Small intestine (tissue), 16 donors: Measurements from ENCODE around the gene EPRS1. TPM values are rescaled to one million over a fixed set of nuclear protein-coding genes. Genes with fewer than 3 reads are reported as not detected.
"Not testable (repeated sequence)": the region's sequence is repeated elsewhere in the genome, so short reads cannot be mapped to it uniquely, and the experiment has no call there.

Experiments used
- DNase-seq, 2 donors: peaks; one replicate each; pipeline versions ENCODE4 v3.0.0 to v3.0.0-alpha.2; 2013
- FAIRE-seq: peaks from 2 replicates; lab custom pipeline; 2012; peaks lifted over from hg19 to GRCh38; lab: Jason Lieb, UNC
- H3K27ac ChIP-seq, 3 donors: one replicate each; pipeline ENCODE4 v1.5.1; 2013; ENCODE audit warnings: low read length in 2 of 3, mild to moderate bottlenecking in 2 of 3, control low read depth in 1 of 3, inconsistent platforms in 1 of 3, low read depth in 1 of 3, moderate library complexity in 1 of 3
- H3K27me3 ChIP-seq, 3 donors: one replicate each; pipeline ENCODE4 v1.6.1; 2013; ENCODE audit warnings: low read length in 3 of 3, inconsistent platforms in 1 of 3; ENCODE audit not compliant: control insufficient read depth in 3 of 3, insufficient read depth in 3 of 3
- H3K36me3 ChIP-seq, 3 donors: one replicate each; pipeline ENCODE4 v1.6.1; 2013; ENCODE audit warnings: low read length in 3 of 3, inconsistent platforms in 1 of 3, low read depth in 1 of 3, mild to moderate bottlenecking in 1 of 3, moderate library complexity in 1 of 3; ENCODE audit not compliant: control insufficient read depth in 3 of 3, insufficient read depth in 2 of 3
- H3K4me1 ChIP-seq, 3 donors: one replicate each; pipeline ENCODE4 v1.6.1; 2013; ENCODE audit warnings: low read length in 2 of 3, inconsistent platforms in 1 of 3, low read depth in 1 of 3, mild to moderate bottlenecking in 1 of 3, moderate library complexity in 1 of 3; ENCODE audit not compliant: control insufficient read depth in 3 of 3, insufficient read depth in 2 of 3
- H3K4me3 ChIP-seq, 3 donors: one replicate each; pipeline ENCODE4 v1.5.1; 2013; ENCODE audit warnings: low read length in 3 of 3, control low read depth in 1 of 3, inconsistent platforms in 1 of 3, low read depth in 1 of 3, mild to moderate bottlenecking in 1 of 3, moderate library complexity in 1 of 3
- H3K9me3 ChIP-seq, 2 donors: one replicate each; pipeline ENCODE4 v1.6.1; 2013; ENCODE audit warnings: low read depth in 1 of 2, low read length in 1 of 2; ENCODE audit not compliant: control insufficient read depth in 2 of 2, insufficient read depth in 1 of 2
- WGBS, 3 donors: extraction: QIAGEN DNeasy Blood & Tissue Kit; methylation state at CpG; one replicate each; pipeline ENCODE4 v1.1.7; 2013; 5-methylcytosine and 5-hydroxymethylcytosine counted together
- long read RNA-seq, 10 donors: transcript quantifications; one replicate each; lab custom pipeline, GENCODE V29; 2026
- polyA plus RNA-seq, 4 donors: library from polyadenylated mRNA; stranded (reverse) in 3 of 4; unstranded in 1 of 4; fragments of 200-250 nt in 3 of 4; fragments of 120-200 nt in 1 of 4; gene quantifications; one replicate each; pipeline versions ENCODE4 v1.2.1 to v1.2.3, GENCODE V29; 2013
- donor health status: healthy with polysubstance abuse.
- donor health status: control.
- donor health status: control.
- donor health status: Bipolar disorder and iron deficiency.
- donor health status: healthy.

EPRS1 gene
- 10 to 100 TPM; 14.1 to 76.0 (median 53.2) TPM for polyA plus RNA-seq
- long read RNA-seq, donor 1 = 0 reads
- long read RNA-seq, donor 2, partial matches to known transcripts = 5 of 6 reads
- long read RNA-seq, donor 2, other reads (novel, unspliced or antisense) = 0 of 6 reads
- long read RNA-seq, donor 3, transcript EPRS-203 (2 exons, 458 nt) = major isoform, 5 of 16 reads
- long read RNA-seq, donor 3, partial matches to known transcripts = 10 of 16 reads
- long read RNA-seq, donor 3, other reads (novel, unspliced or antisense) = 0 of 16 reads
- long read RNA-seq, donor 4 = 0 reads
- long read RNA-seq, donor 5, partial matches to known transcripts = 5 of 6 reads
- long read RNA-seq, donor 5, other reads (novel, unspliced or antisense) = 0 of 6 reads
- long read RNA-seq, donor 6, partial matches to known transcripts = 0 of 3 reads
- long read RNA-seq, donor 6, other reads (novel, unspliced or antisense) = 0 of 3 reads
- long read RNA-seq, donor 7 = 0 reads
- long read RNA-seq, donor 8 = 0 reads
- long read RNA-seq, donor 9, partial matches to known transcripts = 5 of 8 reads
- long read RNA-seq, donor 9, other reads (novel, unspliced or antisense) = 0 of 8 reads
- long read RNA-seq, donor 10, full-length matches to known transcripts = 7 of 23 reads
- long read RNA-seq, donor 10, partial matches to known transcripts = 16 of 23 reads
- long read RNA-seq, donor 10, other reads (novel, unspliced or antisense) = 0 of 23 reads

DNA sequence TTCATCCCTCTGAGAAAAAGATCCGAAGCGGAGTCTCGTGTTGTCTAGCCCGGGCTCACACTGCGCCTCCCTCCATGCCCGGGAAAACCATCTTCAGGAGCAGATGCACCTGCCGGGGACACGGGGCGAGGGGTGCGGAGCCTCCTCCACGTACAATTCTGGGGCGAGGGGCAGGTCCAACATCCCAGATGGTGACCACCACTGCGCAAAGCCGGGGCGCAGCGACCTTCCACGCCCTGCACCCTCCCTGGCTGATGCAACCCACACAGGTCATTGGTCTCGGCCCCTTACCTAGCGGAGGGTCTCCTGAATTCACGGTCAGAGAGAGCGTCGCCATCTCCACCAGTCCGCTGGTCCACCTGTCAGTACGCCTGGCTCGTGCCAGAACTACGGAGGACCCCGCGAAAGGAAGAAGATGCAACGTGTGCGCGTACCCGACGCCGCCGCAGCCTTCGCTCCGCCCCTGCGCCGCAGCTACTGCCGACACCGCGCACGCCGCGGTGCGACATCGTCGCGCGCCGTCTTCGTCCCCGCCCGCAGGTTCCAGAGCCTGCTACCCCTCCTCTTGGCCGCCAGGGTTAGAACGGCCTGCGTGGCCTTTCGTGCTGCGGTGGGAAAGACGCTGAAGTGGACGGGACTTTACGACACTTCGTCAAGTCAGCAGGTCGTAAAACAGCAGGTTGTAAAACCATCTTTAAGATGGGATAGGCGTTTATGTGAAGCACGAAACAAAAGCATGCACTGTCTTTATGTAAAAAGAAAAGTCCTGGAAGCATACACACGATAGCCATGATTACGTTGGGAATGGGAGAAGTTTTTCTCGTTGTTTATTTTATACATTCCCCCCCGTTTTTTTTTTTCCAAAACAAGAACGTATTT is at the start of gene EPRS1:
EPRS1 (minus strand) TSS at position 454 of the 879 bp plus-strand sequence; CDS start at position 337, 117 bp downstream.
- peak; percentile 97 to 99 for DNase-seq
- no peaks in the 10 kb centered on the region for H3K9me3 ChIP-seq
- peak within 1 kb of the TSS; percentile 71 to 83 (median 71) for H3K4me3 ChIP-seq
- peak within 1 kb of the TSS; percentile 85 to 98 (median 89) for H3K27ac ChIP-seq
- no peaks in the 10 kb centered on the region for H3K27me3 ChIP-seq
- no peak for FAIRE-seq
- H3K4me1 ChIP-seq = peaks cover 3 to 6% (median 5%) of the 10 kb centered on the region in 3 donors
- 0% methylated on average over 69 to 71 of the region's 71 CpGs for WGBS, 3 donors
- H3K36me3 ChIP-seq = peaks cover 0 to 4% (median 0%) of the 10 kb centered on the region in 3 donors

DNA sequence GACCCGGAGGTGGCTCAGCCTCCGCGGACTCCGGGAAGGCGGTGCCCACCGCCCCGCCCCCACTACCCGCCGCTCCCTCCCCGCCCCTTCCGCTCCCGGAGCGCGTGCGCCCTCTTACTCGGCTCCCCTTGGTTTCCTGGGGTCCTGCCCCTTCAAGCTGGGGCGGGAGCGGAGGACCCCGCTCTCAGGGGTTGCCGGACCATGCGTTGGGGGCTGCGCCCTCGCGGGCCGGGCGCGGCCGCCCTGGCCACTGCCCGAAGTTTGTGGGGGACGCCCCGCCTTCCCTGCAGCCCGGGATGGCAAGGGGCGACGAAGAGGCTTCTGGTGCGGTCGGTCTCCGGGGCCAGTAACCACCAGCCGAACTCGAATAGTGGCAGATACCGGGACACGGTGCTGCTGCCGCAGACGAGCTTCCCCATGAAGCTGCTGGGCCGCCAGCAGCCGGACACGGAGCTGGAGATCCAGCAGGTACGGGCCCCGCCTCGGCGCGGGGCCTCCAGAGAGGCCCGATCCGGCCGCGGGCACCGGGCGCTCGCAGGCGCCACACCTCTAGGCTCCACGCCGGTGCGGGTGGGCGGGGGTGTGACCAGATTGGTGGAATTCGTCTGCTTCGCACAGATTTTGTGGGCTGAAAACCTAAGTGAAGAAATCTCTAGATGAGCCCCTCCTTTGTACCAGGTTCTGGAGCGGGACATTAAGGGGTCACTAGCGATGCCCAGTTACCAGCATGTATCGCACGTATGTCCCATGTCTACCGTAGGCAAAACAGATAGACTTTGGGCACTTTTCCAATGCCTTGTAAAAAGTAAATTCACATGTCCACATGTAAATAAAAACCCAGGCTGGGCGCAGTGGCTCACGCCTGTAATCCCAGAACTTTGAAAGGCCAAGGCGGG is 48.0 kb upstream of the EPRS1 start, which contains the start of gene IARS2:
IARS2 (plus strand) TSS at position 117 of the 896 bp plus-strand sequence; CDS start at position 202, 85 bp downstream.
- Histone ChIP-seq H3K4me1 (peaks cover 4 to 11% (median 5%) of the 10 kb centered on the region in 3 donors), H3K27me3 (no peaks in the 10 kb centered on the region), H3K36me3 (peaks cover 0 to 20% (median 0%) of the 10 kb centered on the region in 3 donors), H3K27ac (peak within 1 kb of the TSS in 2 of 3 donors; percentile 66 to 94), H3K9me3 (no peaks in the 10 kb centered on the region), H3K4me3 (peak within 1 kb of the TSS; percentile 75 to 92 (median 81))
- no peak for FAIRE-seq
- peak; percentile 89 to 93 for DNase-seq
- WGBS, 3 donors = 1 to 2% (median 1%) methylated on average over 42 to 73 of the region's 73 CpGs

DNA sequence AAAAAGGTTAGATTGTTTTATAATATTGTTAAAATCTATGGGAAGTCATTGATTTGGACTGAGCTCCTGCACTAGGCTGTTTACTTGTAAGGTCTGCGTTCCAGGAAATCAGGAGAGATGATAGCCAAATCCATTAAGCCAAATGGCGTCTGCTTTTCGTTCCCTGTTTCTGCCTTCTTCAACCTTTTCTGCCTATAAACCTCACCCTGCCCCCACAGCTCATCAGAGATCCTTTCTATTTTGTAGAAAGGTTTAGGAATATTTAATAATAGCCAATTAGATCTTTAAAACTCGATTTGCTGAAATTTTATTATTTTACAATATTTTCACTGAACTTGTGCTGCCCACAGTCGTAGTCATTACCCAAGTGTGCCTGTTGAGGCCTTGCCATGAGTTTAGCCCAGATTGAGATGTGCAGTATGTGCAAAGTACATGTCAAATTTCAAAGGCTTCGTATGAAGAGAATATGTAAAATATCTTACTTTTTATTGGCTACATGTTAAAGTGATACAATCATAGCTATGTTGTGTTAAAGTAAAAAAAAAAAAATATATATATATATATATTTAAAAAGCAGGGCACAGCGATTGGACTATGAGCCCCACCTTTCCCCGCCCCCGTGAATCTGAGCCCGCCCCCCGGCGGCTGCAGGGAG is 47.2 kb upstream of the EPRS1 start:
- H3K27me3 ChIP-seq = no peaks in the 10 kb centered on the region
- no peaks in the 10 kb centered on the region for H3K9me3 ChIP-seq
- 19 to 24% (median 20%) methylated on average over 11 to 12 of the region's 12 CpGs for WGBS, 3 donors
- H3K36me3 ChIP-seq = peaks cover 0 to 16% (median 0%) of the 10 kb centered on the region in 3 donors
- DNase-seq (no peak), FAIRE-seq (no peak)
- peak overlapping the region in 2 of 3 donors; percentile 75 to 81 for H3K4me3 ChIP-seq
- H3K27ac ChIP-seq = peak overlapping the region in 2 of 3 donors; percentile 32 to 38
- H3K4me1 ChIP-seq = peaks cover 4 to 11% (median 5%) of the 10 kb centered on the region in 3 donors

DNA sequence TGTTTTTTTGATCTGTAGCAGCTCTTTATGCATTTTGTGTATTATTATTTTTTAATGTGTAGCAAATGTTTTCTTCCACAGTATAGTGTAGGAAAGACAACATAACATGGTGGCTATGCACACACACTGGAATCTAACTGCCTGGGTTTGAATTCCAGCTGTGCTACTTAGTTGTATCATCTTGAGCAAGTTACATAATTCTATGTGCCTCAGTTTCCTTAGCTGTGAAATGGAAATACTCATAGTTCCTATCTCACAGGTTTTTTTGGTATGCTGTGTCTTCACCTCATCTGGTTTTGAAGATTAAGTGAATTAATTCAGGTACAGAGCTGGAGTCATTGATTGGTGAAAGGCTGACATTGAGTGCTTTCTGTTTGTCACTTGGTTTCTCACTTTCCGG is 46.4 kb upstream of the EPRS1 start:
- WGBS, 3 donors = 94 to 98% (median 97%) methylated on average over 1 of the region's 1 CpG
- Histone ChIP-seq H3K4me1 (peaks cover 4 to 11% (median 5%) of the 10 kb centered on the region in 3 donors), H3K27me3 (no peaks in the 10 kb centered on the region), H3K27ac (no peak overlapping the region), H3K36me3 (peaks cover 0 to 12% (median 0%) of the 10 kb centered on the region in 3 donors), H3K4me3 (no peak overlapping the region), H3K9me3 (no peaks in the 10 kb centered on the region)
- FAIRE-seq (no peak), DNase-seq (no peak)

DNA sequence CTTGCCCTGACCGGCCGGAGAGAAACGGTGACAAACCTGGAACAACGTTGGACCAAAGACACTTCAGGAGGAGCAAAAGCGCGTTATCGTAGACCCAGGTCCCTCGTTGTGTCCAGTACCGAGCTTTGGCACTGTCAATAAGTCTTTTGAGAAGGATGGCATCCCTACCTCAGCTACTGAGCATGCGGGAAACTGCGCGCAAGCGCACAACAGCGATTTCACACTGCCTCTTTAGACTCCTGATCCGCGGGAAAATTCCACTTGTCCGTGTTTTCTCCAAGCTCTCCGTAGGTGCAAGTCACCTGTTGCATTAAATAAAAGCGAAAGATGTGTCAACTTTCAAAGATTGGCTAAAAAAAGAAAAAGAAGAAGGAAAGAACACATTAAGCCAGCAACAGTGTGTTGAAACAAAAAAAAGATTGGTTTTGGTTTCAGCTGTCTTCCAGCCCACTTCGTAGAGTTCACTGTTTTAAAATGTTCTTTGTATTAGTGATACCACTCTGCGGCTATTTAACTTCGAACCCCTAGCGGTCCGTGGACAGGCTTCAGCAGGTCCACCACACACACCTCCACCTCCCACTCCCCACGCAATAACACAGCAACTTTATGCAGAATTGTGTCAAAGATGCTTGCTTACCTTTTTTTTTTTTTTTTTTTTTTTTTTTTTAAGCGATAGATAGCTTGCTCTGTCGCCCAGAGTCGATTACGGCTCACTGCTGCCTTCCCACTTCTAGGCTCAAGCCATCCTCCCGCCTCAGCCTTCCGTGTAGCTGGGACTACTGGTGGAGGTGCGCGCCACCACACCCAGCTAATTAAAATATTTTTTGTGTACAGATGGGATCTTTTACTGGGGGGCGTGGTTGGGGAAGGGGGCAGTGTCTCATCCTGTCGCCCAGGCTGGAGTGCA is 43.6 kb upstream of the EPRS1 start, which contains the start of gene BPNT1:
BPNT1 (minus strand) TSS at position 139 of the 907 bp plus-strand sequence. CDS start 9,942 bp downstream, outside the sequence.
- peaks cover 0 to 8% (median 3%) of the 10 kb centered on the region in 3 donors for H3K4me1 ChIP-seq
- H3K27me3 ChIP-seq = no peaks in the 10 kb centered on the region
- H3K27ac ChIP-seq = peak within 1 kb of the TSS; percentile 50 to 87 (median 77)
- H3K36me3 ChIP-seq = peaks cover 0 to 5% (median 0%) of the 10 kb centered on the region in 3 donors
- no peaks in the 10 kb centered on the region for H3K9me3 ChIP-seq
- FAIRE-seq (peak; percentile 75), DNase-seq (peak; percentile 98 to 99)
- H3K4me3 ChIP-seq = peak within 1 kb of the TSS; percentile 43 to 78 (median 67)
- 1 to 4% (median 2%) methylated on average over 35 of the region's 35 CpGs for WGBS, 3 donors

DNA sequence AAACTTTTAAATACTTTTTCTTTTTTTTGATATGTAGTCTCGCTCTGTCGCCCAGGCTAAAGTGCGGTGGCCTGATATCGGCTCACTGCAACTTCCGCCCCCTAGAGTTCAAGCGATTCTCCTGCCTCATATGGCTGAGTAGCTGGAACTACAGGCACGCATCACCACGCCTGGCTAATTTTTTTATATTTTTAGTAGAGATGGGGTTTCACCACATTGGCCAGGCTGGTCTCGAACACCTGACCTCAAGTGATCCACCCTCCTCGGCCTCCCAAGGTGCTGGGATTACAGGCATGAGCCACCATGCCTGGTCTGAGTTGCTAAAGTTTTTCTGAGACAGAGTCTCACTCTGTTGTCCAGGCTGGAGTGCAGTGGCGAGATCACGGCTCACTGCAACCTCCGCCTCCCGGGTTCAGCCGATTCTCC is 40.0 kb upstream of the EPRS1 start:
- H3K27me3 ChIP-seq, H3K27ac ChIP-seq, H3K4me1 ChIP-seq, FAIRE-seq, H3K4me3 ChIP-seq, DNase-seq, H3K9me3 ChIP-seq: not testable (repeated sequence)
- WGBS, 3 donors = 90 to 97% (median 95%) methylated on average over 15 of the region's 15 CpGs
- H3K36me3 ChIP-seq = peaks cover 0 to 14% (median 0%) of the 10 kb centered on the region in 3 donors
